Measurements from ENCODE around the gene ATP13A4.

GRCh38 chr3:193407112-193407511 lies 147.6 kb downstream of the ATP13A4 start:
- TF ChIP-seq CTCF (IDR thresholded peaks at IDR 0.05): no peak
- TF ChIP-seq POLR2AphosphoS5 (IDR thresholded peaks at IDR 0.05; ENCODE audit: insufficient read depth in 1 of 2, low read depth in 1 of 2): no peak

Data from vagina (tissue), 2 donors.